ENCODE data around the gene PRKRA.
"Not testable (repeated sequence)": the region's sequence is repeated elsewhere in the genome, so short reads cannot be mapped to it uniquely, and the experiment has no call there.

PRKRA gene

GRCh38 chr2:178478130-178478438 lies 27.1 kb upstream of the PRKRA start:
- peak overlapping the region; percentile 98 for H3K4me3 ChIP-seq (ENCODE audit: low read length)
- TF ChIP-seq CTCF (IDR thresholded peaks at IDR 0.05; ENCODE audit: insufficient read depth, low read depth, low read length, missing control alignments) = no peak
- DNase-seq (ENCODE audit: low read depth) = peak; percentile 15

GRCh38 chr2:178477443-178478129 lies 26.6 kb upstream of the PRKRA start:
- no peak for TF ChIP-seq CTCF (IDR thresholded peaks at IDR 0.05; ENCODE audit: insufficient read depth, low read depth, low read length, missing control alignments)
- peak overlapping the region; percentile 98 for H3K4me3 ChIP-seq (ENCODE audit: low read length)
- no peak for DNase-seq (ENCODE audit: low read depth)

- TF ChIP-seq CTCF (IDR thresholded peaks at IDR 0.05; ENCODE audit: insufficient read depth, low read depth, low read length, missing control alignments) = no peak
- H3K4me3 ChIP-seq (ENCODE audit: low read length) = no peak overlapping the region
- no peak for DNase-seq (ENCODE audit: low read depth)
These were observed 25.5 kb upstream of the PRKRA start for GRCh38 chr2:178476477-178476876.

- no peak for TF ChIP-seq CTCF (IDR thresholded peaks at IDR 0.05; ENCODE audit: insufficient read depth, low read depth, low read length, missing control alignments)
- no peak overlapping the region for H3K4me3 ChIP-seq (ENCODE audit: low read length)
- no peak for DNase-seq (ENCODE audit: low read depth)
These were observed 23.6 kb upstream of the PRKRA start for GRCh38 chr2:178474560-178474959.

GRCh38 chr2:178473931-178474330 lies 23.0 kb upstream of the PRKRA start:
- no peak for TF ChIP-seq CTCF (IDR thresholded peaks at IDR 0.05; ENCODE audit: insufficient read depth, low read depth, low read length, missing control alignments)
- no peak overlapping the region for H3K4me3 ChIP-seq (ENCODE audit: low read length)
- peak; percentile 14 for DNase-seq (ENCODE audit: low read depth)

- DNase-seq (ENCODE audit: low read depth) = no peak
- H3K4me3 ChIP-seq (ENCODE audit: low read length) = no peak overlapping the region
- TF ChIP-seq CTCF (IDR thresholded peaks at IDR 0.05; ENCODE audit: insufficient read depth, low read depth, low read length, missing control alignments) = no peak
These were observed 22.4 kb upstream of the PRKRA start for GRCh38 chr2:178473373-178473772.

GRCh38 chr2:178471313-178471712 lies 20.3 kb upstream of the PRKRA start:
- DNase-seq (ENCODE audit: low read depth); H3K4me3 ChIP-seq (ENCODE audit: low read length): not testable (repeated sequence)

All from epithelial cell of esophagus (primary cell).